K562 (cell line): ENCODE data around the gene LGR6. TPM values are rescaled to one million over a fixed set of nuclear protein-coding genes. Genes with fewer than 3 reads are reported as not detected.

Experiments used
- CAMTA2 ChIP-seq: fragments of 250-450 bp; sonication (Bioruptor Pico); conservative IDR thresholded peaks from 2 replicates; pipeline ENCODE4 v1.5.1; 2022
- CBX8 ChIP-seq: fragments of 200-600 bp; sonication (generic); IDR thresholded peaks from 2 replicates; pipeline ENCODE4 v1.6.1; 2012; ENCODE audit warnings: borderline replicate concordance, mixed run types, low read depth, mild to moderate bottlenecking, moderate library complexity, mixed read lengths, low read length, control low read depth, inconsistent platforms; ENCODE audit not compliant: poor library complexity, severe bottlenecking; ENCODE audit errors: extremely low read depth
- GTF2E2 ChIP-seq: fragments of 200-800 bp; sonication (Bioruptor generic); IDR thresholded peaks from 2 replicates; pipeline ENCODE4 v1.6.1; 2016; ENCODE audit warnings: missing genetic modification characterization, missing compliant biosample characterization
- JUNB ChIP-seq: fragments of 450-650 bp; formaldehyde crosslinking; conservative IDR thresholded peaks from 2 replicates; pipeline ENCODE4 v1.4.0; 2020; ENCODE audit warnings: mild to moderate bottlenecking
- SMAD1 ChIP-seq: fragments of 150-350 bp; IDR thresholded peaks from 2 replicates; pipeline ENCODE4 v1.6.1; 2014; ENCODE audit warnings: low read length, low read depth; ENCODE audit not compliant: partially characterized antibody
- STAT5B ChIP-seq: fragments of 250-450 bp; sonication (Bioruptor Pico); IDR thresholded peaks from 2 replicates; pipeline ENCODE4 v1.8.0; 2021; ENCODE audit warnings: mild to moderate bottlenecking, inconsistent platforms
- ZBTB17 ChIP-seq: fragments of 450-650 bp; formaldehyde crosslinking; IDR thresholded peaks from 2 replicates; pipeline ENCODE4 v1.4.0; 2020; ENCODE audit warnings: mild to moderate bottlenecking
- ZBTB7A ChIP-seq: IDR thresholded peaks from 2 replicates; pipeline ENCODE4 v1.6.1; 2011; ENCODE audit warnings: low read depth, mild to moderate bottlenecking, low read length, moderate library complexity, borderline replicate concordance; ENCODE audit not compliant: control insufficient read depth
- ZC3H4 ChIP-seq: sonication (generic); formaldehyde crosslinking; IDR thresholded peaks from 2 replicates; pipeline ENCODE4 v1.9.0; 2021; ENCODE audit warnings: missing genetic modification reagents, borderline replicate concordance
- ZNF311 ChIP-seq: fragments of 250-450 bp; sonication (Bioruptor Pico); IDR thresholded peaks from 2 replicates; pipeline ENCODE4 v1.4.0; 2020; ENCODE audit warnings: mild to moderate bottlenecking, moderate library complexity
- ZNF785 ChIP-seq: fragments of 250-450 bp; sonication (Bioruptor Pico); IDR thresholded peaks from 2 replicates; pipeline ENCODE4 v1.4.0; 2020; ENCODE audit warnings: mild to moderate bottlenecking
- polyA plus RNA-seq, 8 experiments: library from polyadenylated mRNA; depleted of rRNA in 4 of 8; stranded (reverse) in 5 of 8; unstranded in 3 of 8; fragments of >200 nt; fragmentation: Nextera tagmentation in 2 of 8; fragmentation: Illumina TruSeq in 1 of 8; extraction: Ambion mirVana in 2 of 8; extraction: Trizol in 1 of 8; gene quantifications; 2 replicates each; pipeline versions ENCODE4 v1.2.1 to v1.2.3, GENCODE V29; 2011 to 2014; ENCODE audit warnings: inconsistent platforms in 1 of 8, missing spikeins in 1 of 8
- total RNA-seq, 7 experiments: library from RNA; depleted of rRNA in 6 of 7; stranded (reverse); fragments of >200 nt in 6 of 7; fragmentation: Illumina TruSeq in 2 of 7; extraction: Trizol in 2 of 7; gene quantifications; 2 replicates each; pipeline versions ENCODE4 v1.2.1 to v1.2.3, GENCODE V29; 2011 to 2021; ENCODE audit warnings: low replicate concordance in 1 of 7
- TF ChIP-seq, protein P1 (sequence below): fragments of 450-650 bp; formaldehyde crosslinking; IDR thresholded peaks from 2 replicates; pipeline ENCODE4 v1.4.0; 2022; ENCODE audit warnings: missing genetic modification characterization
- TF ChIP-seq, protein P2 (sequence below): sonication (generic); formaldehyde crosslinking; IDR thresholded peaks from 2 replicates; pipeline ENCODE4 v1.8.0; 2022; ENCODE audit warnings: mild to moderate bottlenecking, missing genetic modification reagents
- TF ChIP-seq, protein P3 (sequence below): fragments of 450-650 bp; IDR thresholded peaks from 2 replicates; pipeline ENCODE4 v1.7.0; 2016; ENCODE audit warnings: borderline replicate concordance
- TF ChIP-seq, protein P4 (sequence below): fragments of 450-650 bp; IDR thresholded peaks from 2 replicates; pipeline ENCODE4 v1.6.1; 2016; ENCODE audit warnings: mild to moderate bottlenecking
- TF ChIP-seq, protein P5 (sequence below): sonication (generic); formaldehyde crosslinking; IDR thresholded peaks from 2 replicates; pipeline ENCODE4 v1.8.0; 2022; ENCODE audit warnings: mild to moderate bottlenecking, missing genetic modification reagents
- TF ChIP-seq, protein P6 (sequence below): sonication (generic); formaldehyde crosslinking; IDR thresholded peaks from 2 replicates; pipeline ENCODE4 v1.8.1; 2023; ENCODE audit warnings: mild to moderate bottlenecking, missing genetic modification reagents

LGR6 gene
- total and polyA plus RNA-seq, 9 of the 15 experiments (the other 6 are each of a cell fraction or from before 2014, with no cell fraction given) = 0.01 to 0.54 (median 0.17) TPM; not detected in 1

DNA sequence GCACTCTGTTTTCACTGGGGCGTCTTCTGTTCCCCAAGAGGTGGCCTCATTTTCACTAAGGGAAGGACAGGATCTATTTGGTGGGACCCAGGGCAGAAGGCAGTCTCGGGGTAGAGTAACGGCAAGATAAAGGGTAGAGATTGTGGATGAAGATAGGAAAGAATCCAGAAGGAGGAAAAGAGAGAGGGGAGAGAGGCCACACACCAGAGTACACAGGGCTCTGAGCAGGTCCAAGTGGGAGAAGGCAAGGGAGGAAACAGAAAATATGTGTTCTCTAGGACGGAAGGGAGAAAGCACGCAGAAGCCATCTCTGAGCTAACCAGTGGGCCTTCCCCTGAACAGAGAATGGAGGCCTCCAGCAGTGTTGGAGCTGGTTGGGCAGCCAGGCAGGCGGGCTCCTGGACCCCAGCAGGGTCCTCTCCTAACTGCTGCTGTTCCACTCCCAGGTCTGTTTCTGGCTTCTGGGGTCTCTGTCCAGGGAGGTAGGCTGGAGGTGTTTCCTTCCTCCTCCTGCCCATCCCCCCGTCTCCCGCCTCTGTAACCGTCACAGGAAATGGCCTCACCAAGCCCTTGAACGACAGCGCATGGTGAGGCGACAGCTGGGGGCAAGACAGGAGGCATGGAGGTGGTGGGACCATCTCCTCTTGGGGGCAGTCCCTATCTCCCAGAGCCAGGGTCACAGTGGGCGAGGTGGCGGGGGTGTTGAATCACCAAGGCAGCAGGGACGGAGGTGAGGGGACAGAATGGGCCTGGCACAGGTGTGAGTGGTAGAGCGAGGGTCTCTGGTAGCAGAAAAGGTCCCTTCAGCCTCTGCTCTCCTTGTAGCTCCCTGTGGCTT lies 33.8 kb upstream of the LGR6 start (continued):
- TF ChIP-seq, protein P1, sequence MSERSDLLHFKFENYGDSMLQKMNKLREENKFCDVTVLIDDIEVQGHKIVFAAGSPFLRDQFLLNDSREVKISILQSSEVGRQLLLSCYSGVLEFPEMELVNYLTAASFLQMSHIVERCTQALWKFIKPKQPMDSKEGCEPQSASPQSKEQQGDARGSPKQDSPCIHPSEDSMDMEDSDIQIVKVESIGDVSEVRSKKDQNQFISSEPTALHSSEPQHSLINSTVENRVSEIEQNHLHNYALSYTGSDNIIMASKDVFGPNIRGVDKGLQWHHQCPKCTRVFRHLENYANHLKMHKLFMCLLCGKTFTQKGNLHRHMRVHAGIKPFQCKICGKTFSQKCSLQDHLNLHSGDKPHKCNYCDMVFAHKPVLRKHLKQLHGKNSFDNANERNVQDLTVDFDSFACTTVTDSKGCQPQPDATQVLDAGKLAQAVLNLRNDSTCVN (CRISPR knock-in tag) = peak; percentile 98
- peak; percentile 8 for TF ChIP-seq SMAD1
- TF ChIP-seq CBX8 = no peak
- no peak for TF ChIP-seq ZC3H4 (CRISPR knock-in tag)
- TF ChIP-seq, protein P2, sequence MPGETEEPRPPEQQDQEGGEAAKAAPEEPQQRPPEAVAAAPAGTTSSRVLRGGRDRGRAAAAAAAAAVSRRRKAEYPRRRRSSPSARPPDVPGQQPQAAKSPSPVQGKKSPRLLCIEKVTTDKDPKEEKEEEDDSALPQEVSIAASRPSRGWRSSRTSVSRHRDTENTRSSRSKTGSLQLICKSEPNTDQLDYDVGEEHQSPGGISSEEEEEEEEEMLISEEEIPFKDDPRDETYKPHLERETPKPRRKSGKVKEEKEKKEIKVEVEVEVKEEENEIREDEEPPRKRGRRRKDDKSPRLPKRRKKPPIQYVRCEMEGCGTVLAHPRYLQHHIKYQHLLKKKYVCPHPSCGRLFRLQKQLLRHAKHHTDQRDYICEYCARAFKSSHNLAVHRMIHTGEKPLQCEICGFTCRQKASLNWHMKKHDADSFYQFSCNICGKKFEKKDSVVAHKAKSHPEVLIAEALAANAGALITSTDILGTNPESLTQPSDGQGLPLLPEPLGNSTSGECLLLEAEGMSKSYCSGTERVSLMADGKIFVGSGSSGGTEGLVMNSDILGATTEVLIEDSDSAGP (CRISPR knock-in tag) = peak; percentile 56; the same call in 1 of the 2 replicates
- TF ChIP-seq, protein P3, sequence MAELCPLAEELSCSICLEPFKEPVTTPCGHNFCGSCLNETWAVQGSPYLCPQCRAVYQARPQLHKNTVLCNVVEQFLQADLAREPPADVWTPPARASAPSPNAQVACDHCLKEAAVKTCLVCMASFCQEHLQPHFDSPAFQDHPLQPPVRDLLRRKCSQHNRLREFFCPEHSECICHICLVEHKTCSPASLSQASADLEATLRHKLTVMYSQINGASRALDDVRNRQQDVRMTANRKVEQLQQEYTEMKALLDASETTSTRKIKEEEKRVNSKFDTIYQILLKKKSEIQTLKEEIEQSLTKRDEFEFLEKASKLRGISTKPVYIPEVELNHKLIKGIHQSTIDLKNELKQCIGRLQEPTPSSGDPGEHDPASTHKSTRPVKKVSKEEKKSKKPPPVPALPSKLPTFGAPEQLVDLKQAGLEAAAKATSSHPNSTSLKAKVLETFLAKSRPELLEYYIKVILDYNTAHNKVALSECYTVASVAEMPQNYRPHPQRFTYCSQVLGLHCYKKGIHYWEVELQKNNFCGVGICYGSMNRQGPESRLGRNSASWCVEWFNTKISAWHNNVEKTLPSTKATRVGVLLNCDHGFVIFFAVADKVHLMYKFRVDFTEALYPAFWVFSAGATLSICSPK = 0 out of 2 replicates have a peak, but pooled peaks have one; percentile 35
- TF ChIP-seq JUNB (CRISPR knock-in tag) = no peak
- TF ChIP-seq CAMTA2 (CRISPR knock-in tag) = peak; percentile 87; the same call in 1 of the 2 replicates
- TF ChIP-seq ZBTB17 (CRISPR knock-in tag) = peak; percentile 67; the same call in 1 of the 2 replicates
- TF ChIP-seq GTF2E2 (tag) = peak; percentile 69
- no peak for TF ChIP-seq ZNF785
- no peak for TF ChIP-seq STAT5B (CRISPR knock-in tag)
- TF ChIP-seq, protein P4, sequence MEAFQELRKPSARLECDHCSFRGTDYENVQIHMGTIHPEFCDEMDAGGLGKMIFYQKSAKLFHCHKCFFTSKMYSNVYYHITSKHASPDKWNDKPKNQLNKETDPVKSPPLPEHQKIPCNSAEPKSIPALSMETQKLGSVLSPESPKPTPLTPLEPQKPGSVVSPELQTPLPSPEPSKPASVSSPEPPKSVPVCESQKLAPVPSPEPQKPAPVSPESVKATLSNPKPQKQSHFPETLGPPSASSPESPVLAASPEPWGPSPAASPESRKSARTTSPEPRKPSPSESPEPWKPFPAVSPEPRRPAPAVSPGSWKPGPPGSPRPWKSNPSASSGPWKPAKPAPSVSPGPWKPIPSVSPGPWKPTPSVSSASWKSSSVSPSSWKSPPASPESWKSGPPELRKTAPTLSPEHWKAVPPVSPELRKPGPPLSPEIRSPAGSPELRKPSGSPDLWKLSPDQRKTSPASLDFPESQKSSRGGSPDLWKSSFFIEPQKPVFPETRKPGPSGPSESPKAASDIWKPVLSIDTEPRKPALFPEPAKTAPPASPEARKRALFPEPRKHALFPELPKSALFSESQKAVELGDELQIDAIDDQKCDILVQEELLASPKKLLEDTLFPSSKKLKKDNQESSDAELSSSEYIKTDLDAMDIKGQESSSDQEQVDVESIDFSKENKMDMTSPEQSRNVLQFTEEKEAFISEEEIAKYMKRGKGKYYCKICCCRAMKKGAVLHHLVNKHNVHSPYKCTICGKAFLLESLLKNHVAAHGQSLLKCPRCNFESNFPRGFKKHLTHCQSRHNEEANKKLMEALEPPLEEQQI = no peak; the same call in 1 of the 2 replicates
- TF ChIP-seq ZBTB7A = peak; percentile 72; the same call in 1 of the 2 replicates
- TF ChIP-seq, protein P5, sequence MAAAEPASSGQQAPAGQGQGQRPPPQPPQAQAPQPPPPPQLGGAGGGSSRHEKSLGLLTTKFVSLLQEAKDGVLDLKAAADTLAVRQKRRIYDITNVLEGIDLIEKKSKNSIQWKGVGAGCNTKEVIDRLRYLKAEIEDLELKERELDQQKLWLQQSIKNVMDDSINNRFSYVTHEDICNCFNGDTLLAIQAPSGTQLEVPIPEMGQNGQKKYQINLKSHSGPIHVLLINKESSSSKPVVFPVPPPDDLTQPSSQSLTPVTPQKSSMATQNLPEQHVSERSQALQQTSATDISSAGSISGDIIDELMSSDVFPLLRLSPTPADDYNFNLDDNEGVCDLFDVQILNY (CRISPR knock-in tag) = no peak; the same call in 1 of the 2 replicates
- peak; percentile 73 for TF ChIP-seq ZNF311 (CRISPR knock-in tag)
- TF ChIP-seq, protein P6, sequence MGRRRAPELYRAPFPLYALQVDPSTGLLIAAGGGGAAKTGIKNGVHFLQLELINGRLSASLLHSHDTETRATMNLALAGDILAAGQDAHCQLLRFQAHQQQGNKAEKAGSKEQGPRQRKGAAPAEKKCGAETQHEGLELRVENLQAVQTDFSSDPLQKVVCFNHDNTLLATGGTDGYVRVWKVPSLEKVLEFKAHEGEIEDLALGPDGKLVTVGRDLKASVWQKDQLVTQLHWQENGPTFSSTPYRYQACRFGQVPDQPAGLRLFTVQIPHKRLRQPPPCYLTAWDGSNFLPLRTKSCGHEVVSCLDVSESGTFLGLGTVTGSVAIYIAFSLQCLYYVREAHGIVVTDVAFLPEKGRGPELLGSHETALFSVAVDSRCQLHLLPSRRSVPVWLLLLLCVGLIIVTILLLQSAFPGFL (CRISPR knock-in tag) = no peak
